HG03025 (cell line): ENCODE data around the gene PLA2G6.
"Not testable (repeated sequence)": the region's sequence is repeated elsewhere in the genome, so short reads cannot be mapped to it uniquely, and the experiment has no call there.

Experiments used
- ATAC-seq: cut with Tn5 transposase; IDR thresholded peaks from one replicate; pipeline ENCODE4 v1.9.1; 2021; ENCODE audit warnings: mild to moderate bottlenecking, moderate library complexity; ENCODE audit not compliant: unreplicated experiment, low FRiP score

PLA2G6 gene

GRCh38 chr22:38088629-38089473 is 92.8 kb downstream of the PLA2G6 start:
- ATAC-seq, result no peak

GRCh38 chr22:38087855-38088254 is 93.8 kb downstream of the PLA2G6 start:
- no peak for ATAC-seq

DNA sequence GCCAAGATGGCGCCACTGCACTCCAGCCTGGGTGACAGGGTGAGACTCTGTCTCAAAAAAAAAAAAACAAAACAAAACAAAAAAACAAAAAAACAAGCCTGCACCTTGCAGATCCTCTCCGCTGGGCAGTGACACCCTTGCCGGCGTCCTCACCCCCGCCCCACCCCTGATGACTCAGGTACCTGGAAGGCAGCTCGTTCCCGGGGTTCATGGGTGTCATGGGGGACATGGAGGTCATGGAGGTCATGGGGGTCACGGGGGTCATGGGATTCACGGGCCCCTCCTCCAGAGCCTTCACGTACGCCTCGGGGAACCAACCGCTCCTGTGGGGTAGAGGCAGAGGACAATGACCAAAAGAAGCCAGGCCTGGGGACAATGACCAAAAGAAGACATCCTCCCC is 94.7 kb downstream of the PLA2G6 start:
- ATAC-seq, result no peak

GRCh38 chr22:38086001-38086845 is 95.4 kb downstream of the PLA2G6 start:
- ATAC-seq, result no peak

DNA sequence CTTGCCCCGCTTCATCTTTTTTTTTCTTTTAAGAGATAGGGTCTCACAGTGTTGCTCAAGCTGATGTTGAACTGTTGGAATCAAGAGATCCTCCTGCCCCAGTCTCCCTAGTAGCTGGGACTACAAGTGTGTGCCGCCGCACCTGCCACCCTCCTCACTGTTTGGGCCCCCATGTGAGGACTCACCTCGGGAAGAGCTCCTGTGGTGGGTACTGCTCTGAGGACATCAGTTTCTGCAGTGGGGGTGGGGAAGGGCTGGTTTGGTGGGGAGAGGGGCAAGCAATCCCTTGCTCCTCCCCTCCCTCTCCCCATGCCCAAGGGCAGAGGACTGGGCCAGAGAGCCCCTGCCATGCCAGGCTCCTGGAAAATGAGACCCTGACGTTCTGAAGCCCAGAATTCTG is 96.1 kb downstream of the PLA2G6 start:
- no peak for ATAC-seq

DNA sequence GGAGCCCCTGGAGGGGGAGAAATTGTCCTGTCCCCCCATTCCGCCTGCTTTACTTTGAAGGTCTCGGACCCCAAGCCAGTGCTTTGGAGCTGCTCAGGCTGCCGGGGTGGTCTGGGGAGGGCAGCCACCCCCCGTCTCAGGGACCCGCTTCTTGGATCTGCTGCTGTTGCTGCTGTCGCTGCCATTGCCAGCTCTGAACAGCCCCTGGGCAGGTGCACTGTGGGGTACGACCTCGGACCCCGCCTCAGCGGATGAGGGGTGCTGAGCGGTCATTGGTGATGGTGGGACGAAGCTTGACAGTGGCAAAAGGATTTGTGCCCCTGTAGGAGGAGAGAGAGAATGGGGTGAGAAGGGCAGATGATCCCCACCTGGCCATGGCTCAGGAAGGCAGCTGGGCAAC is 96.6 kb downstream of the PLA2G6 start:
- no peak for ATAC-seq

- ATAC-seq, result no peak
Measured at GRCh38 chr22:38083931-38084631, 97.5 kb downstream of the PLA2G6 start, which contains the start of gene SLC16A8. Gene SLC16A8 (minus strand): TSS chr22:38084184. CDS start chr22:38082873, 1,311 bp downstream.

- no peak for ATAC-seq
Measured at GRCh38 chr22:38082986-38083710, 98.5 kb downstream of the PLA2G6 start.

DNA sequence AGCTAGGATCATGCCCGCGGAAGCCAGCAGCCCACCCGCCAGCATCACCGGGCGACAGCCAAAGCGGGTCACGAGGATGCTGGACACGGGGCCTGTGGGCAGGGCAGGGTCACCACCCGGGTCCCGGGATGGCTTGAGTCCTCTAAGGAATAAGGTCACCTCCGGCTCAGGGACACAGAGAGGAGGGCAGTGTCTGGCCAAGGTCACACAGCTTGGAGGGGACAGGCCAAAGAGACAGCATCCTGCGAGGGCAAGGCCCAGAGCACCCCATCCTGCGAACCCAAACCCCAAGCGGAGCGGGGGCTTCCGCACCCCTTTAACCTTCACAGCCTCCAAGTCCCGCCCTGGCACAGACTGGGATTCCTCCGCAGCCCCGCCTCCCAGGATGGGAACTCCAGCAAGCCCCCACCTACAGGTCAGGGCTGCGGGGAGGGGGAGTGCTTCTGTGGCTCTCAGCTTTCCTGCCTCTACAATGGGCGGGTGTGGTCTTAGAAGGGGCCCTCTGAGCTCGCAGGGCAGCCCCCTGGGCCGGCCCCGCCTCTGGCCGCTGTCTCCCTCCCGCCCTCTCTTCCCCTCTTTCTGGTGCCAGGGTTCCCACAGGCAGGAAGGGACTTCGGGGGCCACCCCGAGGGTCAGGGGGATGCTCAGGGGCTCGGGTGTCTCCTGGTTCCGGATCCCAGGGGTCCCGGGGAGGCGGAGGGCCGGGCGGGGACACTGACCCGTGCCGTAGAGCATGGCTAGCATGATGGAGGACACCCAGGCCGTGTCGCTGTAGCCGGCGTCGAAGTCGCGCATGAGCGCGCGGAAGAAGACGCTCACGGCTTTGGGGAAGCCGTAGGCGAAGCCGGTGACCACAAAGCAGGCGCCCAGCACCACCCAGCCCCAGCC is 99.4 kb downstream of the PLA2G6 start:
- no peak for ATAC-seq

DNA sequence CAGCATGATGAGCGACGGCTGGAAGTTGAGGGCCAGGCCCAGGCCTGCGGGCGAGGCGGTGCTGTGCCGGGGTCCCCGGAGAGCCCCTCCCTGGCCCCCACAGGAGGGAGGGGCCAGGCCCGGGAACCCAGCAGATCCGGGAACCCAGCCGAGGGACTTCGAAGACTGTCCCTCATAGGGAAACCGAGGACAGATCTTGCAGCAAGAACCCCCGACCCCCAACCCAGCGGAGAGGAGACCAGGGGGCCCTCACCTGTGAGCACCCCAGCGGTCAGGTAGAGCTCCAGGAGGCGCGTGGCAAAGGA is 100.0 kb downstream of the PLA2G6 start:
- ATAC-seq, result no peak

DNA sequence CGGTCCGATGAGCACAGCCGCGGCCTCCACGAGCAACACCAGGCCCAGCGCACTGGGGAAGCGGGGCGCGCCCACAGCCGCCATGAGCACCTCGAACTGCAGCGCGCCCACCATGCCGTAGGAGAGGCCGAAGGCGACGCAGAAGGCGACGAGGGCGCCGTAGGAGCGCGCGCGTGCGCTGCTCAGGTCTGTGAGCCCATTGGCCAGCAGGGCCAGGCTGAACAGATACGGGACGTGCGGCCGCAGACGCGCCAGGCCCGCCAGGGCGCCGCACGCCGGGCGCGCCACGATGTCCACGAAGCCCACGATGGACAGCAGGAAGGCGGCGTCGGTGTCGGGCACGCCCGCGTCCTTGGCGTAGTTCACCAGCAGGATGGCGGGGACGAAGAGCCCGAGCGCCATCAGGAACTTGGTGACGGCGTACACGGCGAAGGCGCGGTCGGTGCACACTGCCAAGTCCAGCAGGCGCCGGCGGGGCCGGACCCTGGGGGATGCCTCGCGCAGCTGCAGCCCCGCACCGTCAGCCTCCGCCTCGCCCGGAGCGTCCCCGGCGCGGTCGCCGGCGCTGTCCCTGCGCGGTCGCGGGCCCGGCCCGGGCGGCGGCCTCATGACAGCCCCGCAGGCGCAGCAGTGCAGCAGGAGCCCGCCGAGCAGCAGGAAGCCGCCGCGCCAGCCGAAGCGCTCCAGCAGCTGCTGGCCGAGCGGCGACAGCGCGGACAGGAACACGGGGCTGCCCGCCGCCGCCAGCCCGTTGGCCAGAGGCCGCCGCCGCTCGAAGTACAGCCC is 100.6 kb downstream of the PLA2G6 start:
- no peak for ATAC-seq

- no peak for ATAC-seq
Measured at GRCh38 chr22:38080474-38080849, 101.2 kb downstream of the PLA2G6 start.

DNA sequence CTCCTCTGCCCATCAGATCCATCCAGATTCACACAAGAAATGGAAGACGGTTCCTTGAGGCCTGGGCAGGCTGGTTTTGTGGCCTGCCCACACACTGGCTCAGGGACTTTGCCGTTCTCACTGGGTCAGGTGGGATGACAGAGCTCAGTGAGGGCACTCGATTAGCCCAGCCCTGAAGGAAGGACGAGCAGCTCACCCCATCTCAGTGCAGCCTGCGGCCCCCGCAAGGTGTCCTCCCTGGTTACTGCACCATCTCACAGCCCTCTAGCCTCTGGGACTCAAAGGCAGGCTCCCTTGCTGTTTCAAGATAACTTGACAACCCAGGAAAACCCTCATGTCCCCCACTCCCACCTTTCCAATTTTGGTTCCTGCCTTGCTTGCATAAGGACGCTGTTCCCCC is 101.8 kb downstream of the PLA2G6 start:
- no peak for ATAC-seq

GRCh38 chr22:38079208-38079607 is 102.4 kb downstream of the PLA2G6 start:
- not testable (repeated sequence) for ATAC-seq

DNA sequence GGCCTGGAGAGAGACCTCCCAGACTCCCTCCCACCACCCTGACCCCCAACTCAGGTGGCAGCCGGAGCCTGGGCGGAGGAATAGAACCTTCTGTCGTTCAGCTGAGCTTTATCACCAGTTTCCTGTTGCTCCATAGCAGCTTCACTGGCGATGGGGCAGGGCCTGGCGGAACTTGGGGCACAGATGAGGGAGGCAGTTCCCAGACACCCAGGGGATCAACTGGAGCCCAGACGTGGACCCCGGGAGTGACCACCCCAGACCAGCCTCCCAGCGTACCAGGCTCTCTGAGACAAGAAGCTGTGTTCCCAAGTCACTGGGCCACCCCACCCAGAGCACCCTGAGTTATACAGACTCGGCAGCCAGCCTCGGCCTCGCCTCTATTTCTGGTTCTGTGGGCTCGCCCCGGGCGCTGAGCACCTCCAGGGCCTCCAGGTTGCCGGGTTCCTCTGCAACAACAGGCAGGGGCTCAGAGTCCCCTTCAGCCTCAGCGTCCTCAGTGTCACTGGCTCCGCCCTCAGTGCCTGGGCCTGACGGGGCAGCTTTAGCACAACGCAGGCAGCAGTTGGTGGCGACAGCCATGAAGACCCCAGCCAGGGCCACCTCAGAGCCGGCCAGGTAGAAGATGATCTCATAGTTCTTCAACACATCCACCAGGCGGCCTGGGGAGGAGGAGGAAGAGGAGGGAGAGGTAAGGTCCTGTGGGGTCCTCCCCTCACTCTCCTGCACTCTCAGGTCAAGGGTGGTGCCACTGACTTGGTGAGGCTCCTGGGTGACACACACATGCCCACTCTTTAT is 103.4 kb downstream of the PLA2G6 start:
- no peak for ATAC-seq

GRCh38 chr22:38077595-38077994 is 104.0 kb downstream of the PLA2G6 start:
- ATAC-seq, result no peak

GRCh38 chr22:38077096-38077495 is 104.5 kb downstream of the PLA2G6 start:
- ATAC-seq, result no peak

- no peak for ATAC-seq
Measured at GRCh38 chr22:38075961-38076360, 105.7 kb downstream of the PLA2G6 start.
